ENCODE results near the gene MED12L. TPM values are rescaled to one million over a fixed set of nuclear protein-coding genes. Genes with fewer than 3 reads are reported as not detected.

MED12L gene
- total and polyA plus RNA-seq, 7 donors, result 0.01 to 2.6 (median 0.17) TPM

DNA sequence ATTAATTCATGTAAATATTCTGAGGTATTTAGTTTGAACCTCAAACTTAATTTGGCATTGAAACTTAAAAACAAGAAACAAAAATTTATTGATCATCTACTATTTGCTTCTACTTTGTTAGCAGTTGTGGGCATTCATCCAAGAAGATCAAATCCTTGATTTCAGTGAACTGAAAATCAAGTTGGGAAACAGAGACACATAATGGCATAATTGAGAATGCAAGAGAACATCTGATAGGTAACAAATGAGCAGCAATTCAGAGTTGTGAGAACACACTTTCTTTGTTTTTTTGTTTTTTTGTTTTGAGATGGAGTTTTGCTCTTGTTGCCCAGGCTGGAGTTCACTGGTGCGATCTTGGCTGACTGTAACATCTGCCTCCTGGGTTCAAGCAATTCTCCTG is 33.9 kb upstream of the MED12L start:
- WGBS, 3 donors, result 90 to 100% (median 94%) methylated on average over 1 of the region's 1 CpG
- intact Hi-C loops (cut with DNase I), result no loop called here

DNA sequence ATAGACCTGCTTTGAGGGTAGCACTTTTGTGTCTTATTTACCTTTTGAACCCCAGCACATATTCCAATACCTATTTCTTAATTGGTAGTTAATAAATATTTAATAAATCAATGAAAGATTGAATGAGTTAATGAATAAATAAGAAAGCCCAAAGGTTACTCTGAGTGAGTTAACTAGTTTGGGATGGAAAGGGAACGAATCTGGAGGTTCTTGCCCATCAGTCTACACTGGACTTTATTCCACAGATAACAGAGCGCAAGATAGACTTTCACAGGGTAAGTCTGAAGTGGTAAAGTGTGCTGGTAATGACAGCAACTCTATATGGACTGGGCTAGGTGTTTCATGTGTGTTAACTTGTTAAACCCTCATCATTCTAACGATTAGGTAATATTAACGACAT is 33.1 kb upstream of the MED12L start:
- Histone ChIP-seq H3K4me3 (no peak overlapping the region), H3K4me1 (no peaks in the 10 kb centered on the region), H3K27ac (no peak overlapping the region), H3K27me3 (ENCODE audit: insufficient read depth in 3 of 3, low read length in 2 of 3) (peaks cover 0 to 3% (median 2%) of the 10 kb centered on the region in 3 donors), H3K36me3 (ENCODE audit: insufficient read depth in 1 of 2, low read depth in 1 of 2) (no peaks in the 10 kb centered on the region), H3K9me3 (no peaks in the 10 kb centered on the region)
- TF ChIP-seq, protein P1, sequence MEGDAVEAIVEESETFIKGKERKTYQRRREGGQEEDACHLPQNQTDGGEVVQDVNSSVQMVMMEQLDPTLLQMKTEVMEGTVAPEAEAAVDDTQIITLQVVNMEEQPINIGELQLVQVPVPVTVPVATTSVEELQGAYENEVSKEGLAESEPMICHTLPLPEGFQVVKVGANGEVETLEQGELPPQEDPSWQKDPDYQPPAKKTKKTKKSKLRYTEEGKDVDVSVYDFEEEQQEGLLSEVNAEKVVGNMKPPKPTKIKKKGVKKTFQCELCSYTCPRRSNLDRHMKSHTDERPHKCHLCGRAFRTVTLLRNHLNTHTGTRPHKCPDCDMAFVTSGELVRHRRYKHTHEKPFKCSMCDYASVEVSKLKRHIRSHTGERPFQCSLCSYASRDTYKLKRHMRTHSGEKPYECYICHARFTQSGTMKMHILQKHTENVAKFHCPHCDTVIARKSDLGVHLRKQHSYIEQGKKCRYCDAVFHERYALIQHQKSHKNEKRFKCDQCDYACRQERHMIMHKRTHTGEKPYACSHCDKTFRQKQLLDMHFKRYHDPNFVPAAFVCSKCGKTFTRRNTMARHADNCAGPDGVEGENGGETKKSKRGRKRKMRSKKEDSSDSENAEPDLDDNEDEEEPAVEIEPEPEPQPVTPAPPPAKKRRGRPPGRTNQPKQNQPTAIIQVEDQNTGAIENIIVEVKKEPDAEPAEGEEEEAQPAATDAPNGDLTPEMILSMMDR (IDR thresholded peaks at IDR 0.05), result no peak
- 87 to 90% (median 90%) methylated on average over 4 of the region's 4 CpGs for WGBS, 3 donors
- DNase-seq (no peak), ATAC-seq (no peak)
- intact Hi-C loops (cut with DNase I), result no loop called here

More for the DNA sequence above, 33.9 kb upstream of the MED12L start:
- H3K27ac ChIP-seq, result no peak overlapping the region
- no peaks in the 10 kb centered on the region for H3K36me3 ChIP-seq (ENCODE audit: insufficient read depth in 1 of 2, low read depth in 1 of 2)
- ATAC-seq (no peak), DNase-seq (no peak)
- no peak overlapping the region for H3K4me3 ChIP-seq
- peaks cover 0 to 3% (median 2%) of the 10 kb centered on the region in 3 donors for H3K27me3 ChIP-seq (ENCODE audit: insufficient read depth in 3 of 3, low read length in 2 of 3)
- no peaks in the 10 kb centered on the region for H3K9me3 ChIP-seq
- H3K4me1 ChIP-seq, result no peaks in the 10 kb centered on the region
- TF ChIP-seq, protein P1 (IDR thresholded peaks at IDR 0.05), result no peak

DNA sequence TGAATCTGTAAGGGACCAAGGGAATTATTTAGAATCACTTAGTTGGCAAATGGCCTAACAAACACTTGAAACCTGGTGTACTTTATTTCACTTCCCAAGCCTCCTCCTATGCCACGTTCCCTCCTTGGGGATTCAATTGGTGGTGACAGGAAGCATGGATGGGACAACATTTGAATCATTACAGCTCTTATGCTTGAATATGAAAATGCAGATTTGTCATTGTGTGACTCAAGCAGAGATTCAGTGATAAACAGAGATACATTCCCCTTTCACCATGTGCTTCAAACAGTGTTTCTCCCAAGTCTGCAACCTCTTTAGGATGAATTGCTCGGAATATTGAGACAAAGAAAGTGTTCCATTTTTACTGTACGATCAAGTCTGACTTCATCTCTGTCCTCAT is 32.7 kb upstream of the MED12L start:
- no peak for DNase-seq
- no peak for ATAC-seq
- Histone ChIP-seq H3K27ac (no peak overlapping the region), H3K27me3 (ENCODE audit: insufficient read depth in 3 of 3, low read length in 2 of 3) (peaks cover 0 to 3% (median 2%) of the 10 kb centered on the region in 3 donors), H3K36me3 (ENCODE audit: insufficient read depth in 1 of 2, low read depth in 1 of 2) (no peaks in the 10 kb centered on the region), H3K9me3 (no peaks in the 10 kb centered on the region), H3K4me1 (no peaks in the 10 kb centered on the region), H3K4me3 (no peak overlapping the region)
- TF ChIP-seq, protein P1 (IDR thresholded peaks at IDR 0.05), result no peak
- WGBS, 3 donors, result 73 to 85% (median 79%) methylated on average over 3 of the region's 3 CpGs
- intact Hi-C loops (cut with DNase I), result no loop called here

DNA sequence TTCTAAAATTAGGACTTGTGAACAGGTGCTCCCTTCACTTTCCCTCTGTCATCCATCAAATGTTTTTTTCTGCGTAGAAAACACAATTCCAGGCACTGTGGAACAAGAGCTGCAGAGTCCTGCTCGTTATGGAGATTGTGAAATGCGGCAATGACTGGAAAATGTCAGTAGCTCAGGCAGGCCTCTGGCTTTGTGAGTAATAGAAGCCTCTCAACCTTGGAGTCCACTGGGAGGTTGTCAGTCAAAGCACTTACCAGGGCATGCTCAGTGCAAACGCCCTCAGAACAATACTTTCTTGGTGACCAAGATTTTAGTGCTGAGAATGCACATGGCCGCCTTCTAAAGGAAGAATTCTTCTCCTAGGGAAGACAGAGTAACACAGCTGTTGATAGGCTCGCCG is 26.7 kb upstream of the MED12L start:
- no peaks in the 10 kb centered on the region for H3K4me1 ChIP-seq
- no peak for DNase-seq
- H3K9me3 ChIP-seq, result no peaks in the 10 kb centered on the region
- intact Hi-C loops (cut with DNase I), result no loop called here
- H3K4me3 ChIP-seq, result no peak overlapping the region
- WGBS, 3 donors, result 63 to 68% (median 65%) methylated on average over 7 of the region's 7 CpGs
- no peaks in the 10 kb centered on the region for H3K36me3 ChIP-seq (ENCODE audit: insufficient read depth in 1 of 2, low read depth in 1 of 2)
- H3K27ac ChIP-seq, result no peak overlapping the region
- TF ChIP-seq, protein P1 (IDR thresholded peaks at IDR 0.05), result no peak
- peak in 1 of 4 donors; percentile 61 for ATAC-seq
- peaks cover 0 to 3% (median 2%) of the 10 kb centered on the region in 3 donors for H3K27me3 ChIP-seq (ENCODE audit: insufficient read depth in 3 of 3, low read length in 2 of 3)

DNA sequence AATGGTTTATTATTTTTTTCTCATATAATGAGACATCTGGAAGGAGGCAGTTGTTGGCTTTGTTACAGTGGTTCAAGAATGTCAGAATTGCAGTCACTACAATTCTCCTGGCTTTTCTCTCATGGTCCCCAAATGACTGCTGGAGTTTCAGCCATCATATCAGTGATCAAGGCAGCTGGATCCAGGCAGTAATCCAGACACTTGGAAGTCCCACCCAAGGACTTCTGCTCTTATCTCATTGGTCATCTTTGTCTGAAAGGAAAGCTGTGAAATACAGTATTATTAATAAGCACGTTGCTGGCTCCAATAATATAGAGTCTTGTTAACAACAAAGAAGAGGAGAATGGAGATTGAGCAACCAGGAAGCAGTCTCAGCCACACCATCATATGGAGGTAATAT is 22.9 kb upstream of the MED12L start:
- ATAC-seq (no peak), DNase-seq (no peak)
- TF ChIP-seq, protein P1 (IDR thresholded peaks at IDR 0.05), result no peak
- intact Hi-C loops (cut with DNase I), result no loop called here
- 5 to 14% (median 11%) methylated on average over 1 of the region's 1 CpG for WGBS, 3 donors
- Histone ChIP-seq H3K27me3 (ENCODE audit: insufficient read depth in 3 of 3, low read length in 2 of 3) (no peaks in the 10 kb centered on the region), H3K4me3 (no peak overlapping the region), H3K36me3 (ENCODE audit: insufficient read depth in 1 of 2, low read depth in 1 of 2) (no peaks in the 10 kb centered on the region), H3K9me3 (no peaks in the 10 kb centered on the region), H3K27ac (no peak overlapping the region), H3K4me1 (no peaks in the 10 kb centered on the region)
